ENCODE data around the gene ZNF514.

GRCh38 chr2:95204396-95204795 lies 44.7 kb upstream of the ZNF514 start:
- TF ChIP-seq, protein P1, sequence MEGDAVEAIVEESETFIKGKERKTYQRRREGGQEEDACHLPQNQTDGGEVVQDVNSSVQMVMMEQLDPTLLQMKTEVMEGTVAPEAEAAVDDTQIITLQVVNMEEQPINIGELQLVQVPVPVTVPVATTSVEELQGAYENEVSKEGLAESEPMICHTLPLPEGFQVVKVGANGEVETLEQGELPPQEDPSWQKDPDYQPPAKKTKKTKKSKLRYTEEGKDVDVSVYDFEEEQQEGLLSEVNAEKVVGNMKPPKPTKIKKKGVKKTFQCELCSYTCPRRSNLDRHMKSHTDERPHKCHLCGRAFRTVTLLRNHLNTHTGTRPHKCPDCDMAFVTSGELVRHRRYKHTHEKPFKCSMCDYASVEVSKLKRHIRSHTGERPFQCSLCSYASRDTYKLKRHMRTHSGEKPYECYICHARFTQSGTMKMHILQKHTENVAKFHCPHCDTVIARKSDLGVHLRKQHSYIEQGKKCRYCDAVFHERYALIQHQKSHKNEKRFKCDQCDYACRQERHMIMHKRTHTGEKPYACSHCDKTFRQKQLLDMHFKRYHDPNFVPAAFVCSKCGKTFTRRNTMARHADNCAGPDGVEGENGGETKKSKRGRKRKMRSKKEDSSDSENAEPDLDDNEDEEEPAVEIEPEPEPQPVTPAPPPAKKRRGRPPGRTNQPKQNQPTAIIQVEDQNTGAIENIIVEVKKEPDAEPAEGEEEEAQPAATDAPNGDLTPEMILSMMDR (conservative IDR thresholded peaks at IDR 0.05), result no peak
- TF ChIP-seq EZH2 (IDR thresholded peaks at IDR 0.05; ENCODE audit: low read depth), result no peak
